Measurements from ENCODE around the gene HIVEP3.

HIVEP3 gene

DNA sequence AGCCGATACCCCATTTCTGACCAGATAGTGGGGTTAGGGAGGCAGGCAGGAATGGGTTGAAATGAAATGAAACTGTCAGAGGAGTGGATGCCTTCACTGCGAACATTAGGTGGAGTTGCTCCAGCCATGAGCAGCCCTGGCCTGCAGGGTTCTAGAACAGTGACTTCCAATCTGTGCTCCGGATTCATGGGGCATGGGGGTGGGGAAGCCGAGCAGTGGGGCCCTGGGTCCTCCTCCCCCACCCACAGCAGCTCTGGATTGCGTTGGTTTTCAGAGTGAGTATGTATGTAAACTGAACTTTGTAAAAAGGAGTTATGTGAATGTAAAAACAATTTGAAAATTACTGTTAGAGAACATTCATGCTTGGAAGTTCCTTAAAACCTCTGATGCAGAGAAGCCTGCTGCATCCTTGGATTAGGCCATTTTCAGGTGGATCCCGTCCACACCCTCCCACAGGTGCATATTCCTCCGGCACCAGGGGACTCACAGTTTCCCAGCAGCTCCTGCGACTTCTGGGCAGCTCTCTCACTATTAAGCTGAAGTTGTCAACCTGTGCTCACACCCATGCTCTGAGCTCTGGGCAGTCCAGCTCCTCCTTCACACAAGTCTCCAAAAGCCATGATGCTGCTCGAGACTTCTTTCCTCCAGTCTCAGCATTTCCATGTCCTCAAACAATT lies 379.8 kb downstream of the HIVEP3 start:
- Histone ChIP-seq H3K9ac (ENCODE audit: low read length) (peak overlapping the region; percentile 31; the same call in 1 of the 2 replicates), H3K9me3 (ENCODE audit: low read length) (no peaks in the 10 kb centered on the region), H3K4me2 (ENCODE audit: low read length) (peak overlapping the region; percentile 61), H3K79me2 (ENCODE audit: insufficient read depth, low read length) (no peaks in the 10 kb centered on the region), H4K20me1 (ENCODE audit: insufficient read depth, low read length) (no peaks in the 10 kb centered on the region), H3F3A (ENCODE audit: insufficient read depth, low read length) (no peaks in the 10 kb centered on the region), H3K36me3 (ENCODE audit: insufficient read depth, low read length) (no peaks in the 10 kb centered on the region), H3K27ac (ENCODE audit: low read depth, low read length, poor library complexity, severe bottlenecking) (peak overlapping the region; percentile 90), H3K4me1 (ENCODE audit: insufficient read depth, low read length, severe bottlenecking) (peaks cover 41% of the 10 kb centered on the region), H3K9me2 (ENCODE audit: low read depth, low read length) (no peaks in the 10 kb centered on the region), H2AFZ (ENCODE audit: low read length) (no peak overlapping the region), H3K4me3 (ENCODE audit: low read depth, low read length, poor library complexity, severe bottlenecking) (no peak overlapping the region), H3K27me3 (ENCODE audit: insufficient read depth, low read length) (no peaks in the 10 kb centered on the region)
- TF ChIP-seq, protein P1, sequence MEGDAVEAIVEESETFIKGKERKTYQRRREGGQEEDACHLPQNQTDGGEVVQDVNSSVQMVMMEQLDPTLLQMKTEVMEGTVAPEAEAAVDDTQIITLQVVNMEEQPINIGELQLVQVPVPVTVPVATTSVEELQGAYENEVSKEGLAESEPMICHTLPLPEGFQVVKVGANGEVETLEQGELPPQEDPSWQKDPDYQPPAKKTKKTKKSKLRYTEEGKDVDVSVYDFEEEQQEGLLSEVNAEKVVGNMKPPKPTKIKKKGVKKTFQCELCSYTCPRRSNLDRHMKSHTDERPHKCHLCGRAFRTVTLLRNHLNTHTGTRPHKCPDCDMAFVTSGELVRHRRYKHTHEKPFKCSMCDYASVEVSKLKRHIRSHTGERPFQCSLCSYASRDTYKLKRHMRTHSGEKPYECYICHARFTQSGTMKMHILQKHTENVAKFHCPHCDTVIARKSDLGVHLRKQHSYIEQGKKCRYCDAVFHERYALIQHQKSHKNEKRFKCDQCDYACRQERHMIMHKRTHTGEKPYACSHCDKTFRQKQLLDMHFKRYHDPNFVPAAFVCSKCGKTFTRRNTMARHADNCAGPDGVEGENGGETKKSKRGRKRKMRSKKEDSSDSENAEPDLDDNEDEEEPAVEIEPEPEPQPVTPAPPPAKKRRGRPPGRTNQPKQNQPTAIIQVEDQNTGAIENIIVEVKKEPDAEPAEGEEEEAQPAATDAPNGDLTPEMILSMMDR (IDR thresholded peaks at IDR 0.05; ENCODE audit: low read length): no peak
- TF ChIP-seq EZH2 (IDR thresholded peaks at IDR 0.05; ENCODE audit: borderline replicate concordance, low read length): no peak

DNA sequence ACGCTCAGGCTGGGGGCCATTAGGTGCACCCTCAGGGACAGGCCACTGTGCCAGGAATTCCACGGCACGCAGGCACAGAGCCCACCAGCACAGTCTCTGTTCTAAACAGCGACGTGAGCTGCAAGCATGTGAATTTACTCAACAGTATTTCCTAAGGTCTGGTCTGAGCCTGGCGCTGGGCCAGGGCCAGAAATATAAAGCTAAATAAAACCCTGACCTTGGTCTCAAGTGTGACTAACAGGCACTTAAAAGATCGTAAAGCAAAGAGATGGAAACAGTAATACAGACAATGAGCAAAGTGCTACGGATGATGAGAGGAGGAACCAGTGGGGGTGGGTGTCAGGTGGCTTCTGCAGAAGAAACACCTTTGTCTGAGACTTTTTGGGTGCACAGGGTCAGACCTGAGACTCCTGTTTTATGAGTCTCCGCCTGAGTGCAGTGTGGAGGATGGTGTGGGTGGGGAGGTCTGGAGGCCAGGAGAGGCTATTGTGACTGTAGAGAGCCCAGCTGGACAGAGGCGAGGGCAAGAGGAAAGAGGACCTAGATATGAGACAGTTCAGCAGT lies 380.9 kb downstream of the HIVEP3 start:
- Histone ChIP-seq H3K27me3 (ENCODE audit: insufficient read depth, low read length) (no peaks in the 10 kb centered on the region), H3K9me2 (ENCODE audit: low read depth, low read length) (no peaks in the 10 kb centered on the region), H2AFZ (ENCODE audit: low read length) (no peak overlapping the region), H3K4me2 (ENCODE audit: low read length) (peak overlapping the region; percentile 61), H3K9me3 (ENCODE audit: low read length) (no peaks in the 10 kb centered on the region), H3K4me1 (ENCODE audit: insufficient read depth, low read length, severe bottlenecking) (peaks cover 41% of the 10 kb centered on the region), H3K36me3 (ENCODE audit: insufficient read depth, low read length) (no peaks in the 10 kb centered on the region), H3K79me2 (ENCODE audit: insufficient read depth, low read length) (no peaks in the 10 kb centered on the region), H3K4me3 (ENCODE audit: low read depth, low read length, poor library complexity, severe bottlenecking) (peak overlapping the region; percentile 36), H3F3A (ENCODE audit: insufficient read depth, low read length) (no peaks in the 10 kb centered on the region), H3K9ac (ENCODE audit: low read length) (peak overlapping the region; percentile 44), H4K20me1 (ENCODE audit: insufficient read depth, low read length) (no peaks in the 10 kb centered on the region), H3K27ac (ENCODE audit: low read depth, low read length, poor library complexity, severe bottlenecking) (peak overlapping the region; percentile 90)
- TF ChIP-seq, protein P1 (IDR thresholded peaks at IDR 0.05; ENCODE audit: low read length): no peak

DNA sequence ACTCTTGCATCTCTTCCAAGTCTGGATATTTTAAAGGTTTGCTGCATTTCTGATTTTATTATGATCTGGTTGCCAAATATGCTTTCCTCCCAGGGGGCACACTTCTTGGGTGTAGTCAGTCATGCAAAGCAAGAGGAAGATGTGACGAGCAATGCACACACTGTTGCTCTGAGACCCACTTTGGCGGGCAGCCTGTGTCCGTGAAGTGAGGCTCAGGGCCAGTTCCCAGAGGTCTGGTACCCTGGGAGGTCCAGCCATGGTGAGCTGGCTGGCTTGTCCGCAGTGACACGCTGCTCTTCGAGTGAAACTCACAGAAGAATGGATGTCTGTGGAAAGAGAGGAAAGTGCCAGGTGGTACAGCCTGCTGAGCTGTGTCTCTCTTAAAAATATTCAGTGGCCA lies 381.5 kb downstream of the HIVEP3 start:
- Histone ChIP-seq H2AFZ (ENCODE audit: low read length) (no peak overlapping the region), H3K27ac (ENCODE audit: low read depth, low read length, poor library complexity, severe bottlenecking) (peak overlapping the region; percentile 90), H3K9ac (ENCODE audit: low read length) (peak overlapping the region; percentile 44), H3K4me1 (ENCODE audit: insufficient read depth, low read length, severe bottlenecking) (peaks cover 41% of the 10 kb centered on the region), H3K36me3 (ENCODE audit: insufficient read depth, low read length) (no peaks in the 10 kb centered on the region), H3K79me2 (ENCODE audit: insufficient read depth, low read length) (no peaks in the 10 kb centered on the region), H3K4me2 (ENCODE audit: low read length) (peak overlapping the region; percentile 61), H3K9me3 (ENCODE audit: low read length) (no peaks in the 10 kb centered on the region), H3K4me3 (ENCODE audit: low read depth, low read length, poor library complexity, severe bottlenecking) (peak overlapping the region; percentile 36), H3F3A (ENCODE audit: insufficient read depth, low read length) (no peaks in the 10 kb centered on the region), H3K27me3 (ENCODE audit: insufficient read depth, low read length) (no peaks in the 10 kb centered on the region), H4K20me1 (ENCODE audit: insufficient read depth, low read length) (no peaks in the 10 kb centered on the region), H3K9me2 (ENCODE audit: low read depth, low read length) (no peaks in the 10 kb centered on the region)
- TF ChIP-seq, protein P1 (IDR thresholded peaks at IDR 0.05; ENCODE audit: low read length): no peak
- no peak for TF ChIP-seq EZH2 (IDR thresholded peaks at IDR 0.05; ENCODE audit: borderline replicate concordance, low read length)

Measured in OCI-LY1 (cell line).